K562 (cell line): Measurements from ENCODE around the gene ABHD12. TPM values are rescaled to one million over a fixed set of nuclear protein-coding genes. Genes with fewer than 3 reads are reported as not detected.

ENCODE experiments used
- ATAC-seq: fragments of 200-7000 bp; cut with Tn5 transposase; 3 replicates; pipeline ENCODE4 v1.9.1; 2020; ENCODE audit warnings: moderate library complexity
- BruUV-seq: library from RNA; stranded (reverse); fragments of 400-500 nt; replicated peaks from 2 replicates; lab custom pipeline; 2021; lab: Mats Ljungman, UMichigan
- CTCF ChIA-PET: fragments of 300-600 bp; formaldehyde crosslinking; extraction: SDS; loops from one replicate; lab custom pipeline; 2021; ENCODE audit warnings: low intra/inter-chr PET ratio; lab: Yijun Ruan, JAX
- POLR2A ChIA-PET: fragments of 300-600, 350-650 bp; sonication (Branson Sonifier 250); formaldehyde crosslinking; extraction: SDS; loops from one replicate; lab custom pipeline; 2021; ENCODE audit warnings: antibody characterized with exemption, inconsistent platforms; lab: Yijun Ruan, JAX
- DNase-seq, 4 experiments: peaks; one replicate each; pipeline versions ENCODE4 v3.0.0 to v3.0.0-alpha.2; 2011 to 2018; ENCODE audit warnings: low spot score in 3 of 4, mixed read lengths in 3 of 4; ENCODE audit errors: extremely low read depth in 1 of 4
- FAIRE-seq: peaks from 2 replicates; lab custom pipeline; 2011; peaks lifted over from hg19 to GRCh38; lab: Jason Lieb, UNC
- H2AFZ ChIP-seq: 2 replicates; pipeline ENCODE4 v1.6.0; 2011; ENCODE audit warnings: low read depth, low read length, control low read depth, inconsistent platforms
- H3K27ac ChIP-seq: fragments of 200-600 bp; 3 replicates; pipeline ENCODE4 v1.8.0; 2011; ENCODE audit warnings: low read depth, mild to moderate bottlenecking, control low read depth, inconsistent platforms, low read length, moderate library complexity, mixed read lengths; ENCODE audit errors: extremely low read depth
- H3K27me3 ChIP-seq, 2 experiments: fragments of 300-600 bp in 1 of 2; 2 replicates in 1 of 2; 3 replicates in 1 of 2; pipeline versions ENCODE4 v1.6.0 to v1.8.0; 2011; ENCODE audit warnings: inconsistent platforms in 2 of 2, low read length in 2 of 2, mild to moderate bottlenecking in 1 of 2, mixed read lengths in 1 of 2, moderate library complexity in 1 of 2; ENCODE audit not compliant: control insufficient read depth in 2 of 2, insufficient read depth in 2 of 2
- H3K36me3 ChIP-seq: fragments of 300-600 bp; 3 replicates; pipeline ENCODE4 v1.8.0; 2011; ENCODE audit warnings: mild to moderate bottlenecking, low read length, inconsistent platforms; ENCODE audit not compliant: control insufficient read depth, insufficient read depth
- H3K4me1 ChIP-seq, 2 experiments: fragments of 200-600 bp in 1 of 2; replicated peaks in 1 of 2; 2 replicates in 1 of 2; 3 replicates in 1 of 2; pipeline versions ENCODE4 v1.5.1 to v1.8.0; 2011; ENCODE audit warnings: inconsistent platforms in 2 of 2, low read length in 2 of 2, mild to moderate bottlenecking in 1 of 2, mixed read lengths in 1 of 2, moderate library complexity in 1 of 2; ENCODE audit not compliant: control insufficient read depth in 2 of 2, insufficient read depth in 2 of 2
- H3K4me2 ChIP-seq: 2 replicates; pipeline ENCODE4 v1.6.1; 2011; ENCODE audit warnings: low read length, control low read depth, inconsistent platforms, mixed read lengths; ENCODE audit not compliant: insufficient read depth
- H3K4me3 ChIP-seq: fragments of 200-600 bp; sonication (generic), shearing (Covaris generic); 2 replicates; pipeline ENCODE4 v1.5.1; 2016; ENCODE audit warnings: control low read depth, inconsistent platforms
- H3K79me2 ChIP-seq: fragments of 200-600 bp; 3 replicates; pipeline ENCODE4 v1.8.0; 2011; ENCODE audit warnings: low read length, inconsistent platforms; ENCODE audit not compliant: control insufficient read depth, insufficient read depth
- H3K9ac ChIP-seq, 2 experiments: 2 replicates each; pipeline versions ENCODE4 v1.6.0 to v1.6.1; 2011; ENCODE audit warnings: low read depth in 2 of 2, low read length in 2 of 2, control low read depth in 1 of 2, inconsistent platforms in 1 of 2, mild to moderate bottlenecking in 1 of 2, mixed read lengths in 1 of 2; ENCODE audit not compliant: insufficient read depth in 1 of 2
- H3K9me1 ChIP-seq: one replicate; pipeline ENCODE4 v1.6.0; 2011; ENCODE audit warnings: inconsistent platforms, mild to moderate bottlenecking, low read length, moderate library complexity; ENCODE audit not compliant: control insufficient read depth, insufficient read depth
- H3K9me3 ChIP-seq: replicated peaks from 2 replicates; pipeline ENCODE4 v1.5.1; 2011; ENCODE audit warnings: low read depth, low read length, inconsistent platforms; ENCODE audit not compliant: control insufficient read depth, insufficient read depth
- H4K20me1 ChIP-seq: replicated peaks from 2 replicates; pipeline ENCODE4 v1.6.1; 2011; ENCODE audit warnings: low read length, inconsistent platforms, mixed read lengths; ENCODE audit not compliant: control insufficient read depth, insufficient read depth
- FOXK1 ChIP-seq: sonication (generic); formaldehyde crosslinking; IDR thresholded peaks from 2 replicates; pipeline ENCODE4 v1.8.0; 2022; ENCODE audit warnings: missing genetic modification reagents, mild to moderate bottlenecking, borderline replicate concordance
- PPARD ChIP-seq: fragments of 250-450 bp; sonication (Bioruptor Pico); IDR thresholded peaks from 2 replicates; pipeline ENCODE4 v1.8.0; 2022; ENCODE audit warnings: inconsistent platforms, mild to moderate bottlenecking, moderate library complexity
- SP2 ChIP-seq: IDR thresholded peaks from 2 replicates; pipeline ENCODE4 v1.6.1; 2011; ENCODE audit warnings: mild to moderate bottlenecking, low read depth, low read length, moderate library complexity; ENCODE audit not compliant: poor library complexity, severe bottlenecking; ENCODE audit errors: extremely low read depth
- WGBS: fragments of 100-300 bp; shearing (Covaris generic); methylation state at CpG from one replicate; pipeline ENCODE4 v1.1.6; 2016; ENCODE audit warnings: low coverage, mixed read lengths; ENCODE audit not compliant: insufficient coverage; ENCODE audit errors: missing lambda C conversion rate; 5-methylcytosine and 5-hydroxymethylcytosine counted together
- in situ Hi-C: fragments of 300-500 bp; cut with MboI; formaldehyde crosslinking; loops from 4 replicates; pipeline ENCODE4 v1.15.0; 2018; ENCODE audit warnings: inconsistent platforms, mixed read lengths
- intact Hi-C: fragments of 100-400 bp; cut with micrococcal nuclease; formaldehyde crosslinking; loops from 2 replicates; pipeline ENCODE4 v1.14.2; 2022
- polyA plus RNA-seq, 8 experiments: library from polyadenylated mRNA; depleted of rRNA in 4 of 8; stranded (reverse) in 5 of 8; unstranded in 3 of 8; fragments of >200 nt; fragmentation: Nextera tagmentation in 2 of 8; fragmentation: Illumina TruSeq in 1 of 8; extraction: Ambion mirVana in 2 of 8; extraction: Trizol in 1 of 8; gene quantifications; 2 replicates each; pipeline versions ENCODE4 v1.2.1 to v1.2.3, GENCODE V29; 2011 to 2014; ENCODE audit warnings: inconsistent platforms in 1 of 8, missing spikeins in 1 of 8
- total RNA-seq, 7 experiments: library from RNA; depleted of rRNA in 6 of 7; stranded (reverse); fragments of >200 nt in 6 of 7; fragmentation: Illumina TruSeq in 2 of 7; extraction: Trizol in 2 of 7; gene quantifications; 2 replicates each; pipeline versions ENCODE4 v1.2.1 to v1.2.3, GENCODE V29; 2011 to 2021; ENCODE audit warnings: low replicate concordance in 1 of 7
- TF ChIP-seq, protein P1 (sequence below): sonication (generic); formaldehyde crosslinking; IDR thresholded peaks from 2 replicates; pipeline ENCODE4 v1.8.0; 2022; ENCODE audit warnings: missing genetic modification reagents, mild to moderate bottlenecking, borderline replicate concordance

The ABHD12 gene
- total and polyA plus RNA-seq, 9 of the 15 experiments (the other 6 are each of a cell fraction or from before 2014, with no cell fraction given): 0.65 to 15.6 (median 9.1) TPM

DNA sequence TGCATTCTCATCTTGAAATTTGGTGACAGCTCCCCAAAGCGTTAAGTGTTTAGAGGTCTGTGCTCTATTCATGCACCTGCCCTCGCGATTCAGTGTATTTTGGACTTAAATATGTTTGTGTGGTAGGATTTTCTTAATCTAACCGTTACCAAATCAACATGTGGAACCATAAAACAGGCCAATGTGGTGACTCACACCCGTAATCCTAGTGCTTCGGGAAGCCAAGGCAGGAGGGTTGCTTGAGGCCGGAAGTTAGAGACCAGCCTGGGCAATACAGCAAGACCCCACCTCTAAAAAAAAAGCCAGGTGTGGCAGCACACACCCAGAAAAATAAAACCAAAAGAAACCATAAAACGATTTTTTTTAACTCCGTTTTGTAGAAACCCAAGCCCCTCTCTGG is 111.2 kb downstream of the ABHD12 start:
- BruUV-seq: no TSS peak
- Histone ChIP-seq H2AFZ (no peak overlapping the region), H3K27me3 (no peaks in the 10 kb centered on the region), H3K36me3 (peaks cover 2% of the 10 kb centered on the region; the same call in 1 of the 3 replicates), H3K4me2 (no peak overlapping the region), H3K79me2 (no peaks in the 10 kb centered on the region), H3K27ac (no peak overlapping the region), H3K4me3 (no peak overlapping the region), H3K9ac (no peak overlapping the region), H3K9me1 (no peaks in the 10 kb centered on the region), H4K20me1 (no peaks in the 10 kb centered on the region), H3K9me3 (no peaks in the 10 kb centered on the region), H3K4me1 (no peaks in the 10 kb centered on the region)
- POLR2A ChIA-PET: no interaction called here
- ATAC-seq (no peak), FAIRE-seq (no peak), DNase-seq (no peak)
- CTCF ChIA-PET: no interaction called here
- TF ChIP-seq PPARD (no peak), SP2 (no peak), FOXK1 (no peak)
- TF ChIP-seq, protein P1, sequence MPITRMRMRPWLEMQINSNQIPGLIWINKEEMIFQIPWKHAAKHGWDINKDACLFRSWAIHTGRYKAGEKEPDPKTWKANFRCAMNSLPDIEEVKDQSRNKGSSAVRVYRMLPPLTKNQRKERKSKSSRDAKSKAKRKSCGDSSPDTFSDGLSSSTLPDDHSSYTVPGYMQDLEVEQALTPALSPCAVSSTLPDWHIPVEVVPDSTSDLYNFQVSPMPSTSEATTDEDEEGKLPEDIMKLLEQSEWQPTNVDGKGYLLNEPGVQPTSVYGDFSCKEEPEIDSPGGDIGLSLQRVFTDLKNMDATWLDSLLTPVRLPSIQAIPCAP (CRISPR knock-in tag): no peak
- intact Hi-C loops (no loop called here), in situ Hi-C loops (no loop called here)
- WGBS: 68% methylated on average over 9 of the region's 9 CpGs
